Sigmoid colon (tissue), 3 donors: Measurements from ENCODE around the gene ACAP1.

Experiments used
- POLR2A ChIP-seq, 2 donors: fragments of 450-650 bp; IDR thresholded peaks; one replicate each; pipeline ENCODE4 v1.6.1; 2016; ENCODE audit warnings: antibody characterized with exemption in 2 of 2, mild to moderate bottlenecking in 2 of 2, moderate library complexity in 2 of 2
- TF ChIP-seq, protein P1 (sequence below), 4 experiments: fragments of 450-650 bp in 3 of 4; fragments of 200-600 bp in 1 of 4; IDR thresholded peaks; one replicate each; pipeline ENCODE4 v1.5.1; 2016 to 2019; ENCODE audit warnings: antibody characterized with exemption in 4 of 4, mild to moderate bottlenecking in 3 of 4, moderate library complexity in 2 of 4

GRCh38 chr17:7313890-7314718, 22.2 kb upstream of the ACAP1 start:
- TF ChIP-seq, protein P1, sequence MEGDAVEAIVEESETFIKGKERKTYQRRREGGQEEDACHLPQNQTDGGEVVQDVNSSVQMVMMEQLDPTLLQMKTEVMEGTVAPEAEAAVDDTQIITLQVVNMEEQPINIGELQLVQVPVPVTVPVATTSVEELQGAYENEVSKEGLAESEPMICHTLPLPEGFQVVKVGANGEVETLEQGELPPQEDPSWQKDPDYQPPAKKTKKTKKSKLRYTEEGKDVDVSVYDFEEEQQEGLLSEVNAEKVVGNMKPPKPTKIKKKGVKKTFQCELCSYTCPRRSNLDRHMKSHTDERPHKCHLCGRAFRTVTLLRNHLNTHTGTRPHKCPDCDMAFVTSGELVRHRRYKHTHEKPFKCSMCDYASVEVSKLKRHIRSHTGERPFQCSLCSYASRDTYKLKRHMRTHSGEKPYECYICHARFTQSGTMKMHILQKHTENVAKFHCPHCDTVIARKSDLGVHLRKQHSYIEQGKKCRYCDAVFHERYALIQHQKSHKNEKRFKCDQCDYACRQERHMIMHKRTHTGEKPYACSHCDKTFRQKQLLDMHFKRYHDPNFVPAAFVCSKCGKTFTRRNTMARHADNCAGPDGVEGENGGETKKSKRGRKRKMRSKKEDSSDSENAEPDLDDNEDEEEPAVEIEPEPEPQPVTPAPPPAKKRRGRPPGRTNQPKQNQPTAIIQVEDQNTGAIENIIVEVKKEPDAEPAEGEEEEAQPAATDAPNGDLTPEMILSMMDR (IDR thresholded peaks at IDR 0.05) = no peak
- TF ChIP-seq POLR2A (IDR thresholded peaks at IDR 0.05) = no peak
